ENCODE results near the gene MEX3C.

Gene MEX3C

GRCh38 chr18:51133580-51134160 lies 63.8 kb downstream of the MEX3C start:
- no peaks in the 10 kb centered on the region for H3K36me3 Mint-ChIP-seq (ENCODE audit: low read depth)
- H3K9me3 Mint-ChIP-seq = no peaks in the 10 kb centered on the region
- no peaks in the 10 kb centered on the region for H3K4me1 Mint-ChIP-seq (ENCODE audit: low read depth)
- H3K4me3 Mint-ChIP-seq = no peak overlapping the region
- no peaks in the 10 kb centered on the region for H3K27me3 Mint-ChIP-seq (ENCODE audit: low read depth)
- no peak overlapping the region for H3K27ac Mint-ChIP-seq
- DNase-seq (ENCODE audit: low spot score) = no peak

GRCh38 chr18:51132256-51132935 lies 65.1 kb downstream of the MEX3C start:
- H3K4me1 Mint-ChIP-seq (ENCODE audit: low read depth) = no peaks in the 10 kb centered on the region

GRCh38 chr18:51128533-51128932 lies 68.9 kb downstream of the MEX3C start:
- Mint-ChIP-seq H3K27ac (no peak overlapping the region), H3K9me3 (no peaks in the 10 kb centered on the region), H3K27me3 (ENCODE audit: low read depth) (peaks cover 2% of the 10 kb centered on the region), H3K36me3 (ENCODE audit: low read depth) (no peaks in the 10 kb centered on the region), H3K4me1 (ENCODE audit: low read depth) (no peaks in the 10 kb centered on the region), H3K4me3 (no peak overlapping the region)
- DNase-seq (ENCODE audit: low spot score) = no peak

More at GRCh38 chr18:51132256-51132935, 65.1 kb downstream of the MEX3C start:
- Mint-ChIP-seq H3K27me3 (ENCODE audit: low read depth) (no peaks in the 10 kb centered on the region), H3K36me3 (ENCODE audit: low read depth) (no peaks in the 10 kb centered on the region), H3K4me3 (no peak overlapping the region), H3K27ac (no peak overlapping the region), H3K9me3 (no peaks in the 10 kb centered on the region)
- DNase-seq (ENCODE audit: low spot score) = no peak

GRCh38 chr18:51127664-51128063 lies 69.8 kb downstream of the MEX3C start:
- H3K36me3 Mint-ChIP-seq (ENCODE audit: low read depth) = no peaks in the 10 kb centered on the region
- no peak overlapping the region for H3K27ac Mint-ChIP-seq
- H3K9me3 Mint-ChIP-seq = no peaks in the 10 kb centered on the region
- H3K27me3 Mint-ChIP-seq (ENCODE audit: low read depth) = peaks cover 2% of the 10 kb centered on the region
- H3K4me3 Mint-ChIP-seq = no peak overlapping the region
- no peak for DNase-seq (ENCODE audit: low spot score)
- H3K4me1 Mint-ChIP-seq (ENCODE audit: low read depth) = no peaks in the 10 kb centered on the region

GRCh38 chr18:51125976-51126375 lies 71.5 kb downstream of the MEX3C start:
- H3K36me3 Mint-ChIP-seq (ENCODE audit: low read depth) = no peaks in the 10 kb centered on the region
- no peaks in the 10 kb centered on the region for H3K9me3 Mint-ChIP-seq
- DNase-seq (ENCODE audit: low spot score) = no peak
- peaks cover 2% of the 10 kb centered on the region for H3K27me3 Mint-ChIP-seq (ENCODE audit: low read depth)
- H3K27ac Mint-ChIP-seq = no peak overlapping the region
- no peaks in the 10 kb centered on the region for H3K4me1 Mint-ChIP-seq (ENCODE audit: low read depth)
- H3K4me3 Mint-ChIP-seq = no peak overlapping the region

Measured in T-helper 2 cell treated with Interferon-gamma antibody and Interleukin-4, amounts not matched to agents 5 μg/mL and 100 μg/mL, for 36 hours (primary cell).